GM21717 (cell line): ENCODE data around the gene HRH3.

Source experiments
- ATAC-seq: cut with Tn5 transposase; IDR thresholded peaks from one replicate; pipeline ENCODE4 v1.9.1; 2021; ENCODE audit warnings: mild to moderate bottlenecking, moderate library complexity; ENCODE audit not compliant: unreplicated experiment

Gene HRH3

GRCh38 chr20:62201173-62202082 lies 18.6 kb downstream of the HRH3 start:
- ATAC-seq = no peak

DNA sequence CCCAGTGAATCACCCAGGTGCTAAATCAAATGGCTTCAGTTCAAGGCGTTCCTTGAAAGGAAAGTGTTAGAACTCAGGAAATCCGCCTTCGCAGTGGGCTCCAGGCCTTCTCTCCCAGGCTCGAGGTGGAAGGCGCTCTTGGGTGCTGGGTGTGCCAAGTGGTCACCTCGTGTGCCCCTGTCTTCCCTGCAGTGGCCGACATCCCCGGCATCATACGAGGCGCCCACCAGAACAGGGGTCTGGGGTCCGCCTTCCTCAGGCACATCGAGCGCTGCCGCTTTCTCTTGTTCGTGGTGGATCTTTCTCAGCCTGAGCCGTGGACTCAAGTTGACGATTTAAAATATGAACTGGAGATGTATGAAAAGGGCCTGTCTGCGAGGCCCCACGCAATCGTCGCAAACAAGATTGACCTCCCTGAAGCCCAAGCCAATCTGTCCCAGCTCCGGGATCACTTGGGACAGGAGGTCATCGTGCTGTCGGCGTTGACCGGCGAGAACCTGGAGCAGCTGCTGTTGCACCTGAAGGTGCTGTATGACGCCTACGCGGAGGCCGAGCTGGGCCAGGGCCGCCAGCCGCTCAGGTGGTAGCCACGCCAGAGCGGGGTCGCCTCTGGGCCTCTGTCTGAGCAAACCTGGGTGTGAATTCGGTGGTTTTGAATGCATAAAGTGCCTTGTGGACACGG lies 19.4 kb downstream of the HRH3 start:
- ATAC-seq = no peak

DNA sequence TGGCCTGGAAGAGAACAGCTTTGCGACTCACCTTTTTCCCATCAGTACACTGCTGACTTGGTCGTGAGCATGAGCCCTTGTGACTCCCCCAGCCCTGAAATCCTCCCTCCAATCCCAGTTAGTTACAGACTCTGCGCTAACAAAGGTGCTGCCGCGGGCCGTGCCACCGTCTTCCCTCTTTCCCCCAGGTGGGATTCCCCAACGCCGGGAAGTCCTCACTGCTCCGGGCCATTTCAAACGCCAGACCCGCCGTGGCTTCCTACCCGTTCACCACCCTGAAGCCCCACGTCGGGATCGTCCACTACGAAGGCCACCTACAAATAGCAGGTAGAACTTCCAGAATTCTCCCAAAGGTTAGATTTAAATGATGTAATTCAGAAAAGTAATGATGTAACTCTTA lies 21.1 kb downstream of the HRH3 start:
- no peak for ATAC-seq

DNA sequence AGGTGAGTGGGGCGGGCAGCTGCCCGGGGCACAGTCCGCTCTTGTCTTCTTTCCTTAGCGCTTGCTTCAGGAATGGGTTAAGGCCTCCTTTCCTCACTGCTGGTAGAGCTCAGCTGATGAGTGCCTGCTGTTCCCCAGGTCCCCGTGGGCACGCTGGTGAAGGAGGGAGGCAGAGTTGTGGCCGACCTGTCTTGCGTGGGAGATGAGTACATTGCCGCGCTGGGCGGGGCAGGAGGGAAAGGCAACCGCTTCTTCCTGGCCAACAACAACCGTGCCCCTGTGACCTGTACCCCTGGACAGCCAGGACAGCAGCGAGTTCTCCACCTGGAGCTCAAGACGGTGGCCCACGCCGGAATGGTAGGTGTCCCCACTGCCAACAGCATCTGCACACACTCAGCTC lies 21.6 kb downstream of the HRH3 start:
- no peak for ATAC-seq

DNA sequence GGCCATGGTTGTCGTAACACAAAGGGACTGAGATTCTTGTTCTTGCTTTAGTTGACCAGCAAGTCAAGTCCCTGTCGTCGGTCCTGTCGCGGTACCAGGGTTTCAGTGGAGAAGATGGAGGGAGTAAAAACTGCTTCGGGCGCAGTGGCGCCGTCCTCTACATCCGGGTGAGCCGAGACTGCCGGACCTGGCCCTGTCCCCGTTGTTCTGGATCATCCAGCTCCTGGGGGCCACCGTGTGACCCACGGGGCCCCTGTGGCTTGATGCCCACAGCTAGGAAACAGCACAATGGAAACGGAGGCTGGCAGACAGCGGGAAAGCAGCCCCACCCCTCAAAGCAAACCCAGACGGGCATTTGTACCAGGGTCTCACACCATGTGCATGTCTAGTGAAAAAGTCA lies 22.3 kb downstream of the HRH3 start:
- ATAC-seq = no peak

DNA sequence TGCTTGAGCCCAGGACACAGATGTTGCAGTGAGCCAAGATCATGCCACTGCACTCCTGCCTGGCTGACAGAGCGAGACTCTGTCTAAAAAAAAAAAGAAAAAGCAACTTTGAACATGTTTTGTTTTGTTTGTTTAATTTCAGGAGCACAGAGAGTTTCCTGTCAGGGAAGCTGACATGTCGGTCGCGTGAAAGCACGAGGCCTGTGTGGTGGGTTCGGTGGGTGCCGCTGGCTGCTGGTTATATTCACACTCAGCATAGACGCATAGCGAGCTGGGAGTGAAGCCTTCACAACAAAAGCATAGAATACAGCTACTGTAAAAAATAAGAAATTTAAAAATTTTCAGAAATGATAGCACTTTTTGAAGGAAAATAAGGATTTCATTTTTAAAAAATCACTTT lies 22.8 kb downstream of the HRH3 start:
- ATAC-seq = no peak

- ATAC-seq = no peak
Measured at GRCh38 chr20:62196286-62196685, 23.8 kb downstream of the HRH3 start.

- ATAC-seq = no peak
Measured at GRCh38 chr20:62195736-62196135, 24.3 kb downstream of the HRH3 start.

DNA sequence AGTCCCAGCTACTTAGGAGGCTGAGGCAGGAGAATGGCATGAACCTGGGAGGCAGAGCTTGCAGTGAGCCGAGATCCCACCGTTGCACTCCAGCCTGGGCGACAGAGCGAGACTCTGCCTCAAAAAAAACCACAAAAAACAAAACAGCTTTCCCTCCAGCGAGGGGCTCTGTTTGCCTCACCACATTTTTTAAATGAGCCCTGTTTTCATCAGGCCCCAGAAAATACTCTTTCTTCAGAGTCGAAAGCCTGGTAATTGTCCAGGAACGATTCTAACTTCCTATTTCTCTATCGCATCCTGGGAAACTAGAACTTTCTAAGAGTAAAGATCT lies 25.0 kb downstream of the HRH3 start:
- no peak for ATAC-seq

DNA sequence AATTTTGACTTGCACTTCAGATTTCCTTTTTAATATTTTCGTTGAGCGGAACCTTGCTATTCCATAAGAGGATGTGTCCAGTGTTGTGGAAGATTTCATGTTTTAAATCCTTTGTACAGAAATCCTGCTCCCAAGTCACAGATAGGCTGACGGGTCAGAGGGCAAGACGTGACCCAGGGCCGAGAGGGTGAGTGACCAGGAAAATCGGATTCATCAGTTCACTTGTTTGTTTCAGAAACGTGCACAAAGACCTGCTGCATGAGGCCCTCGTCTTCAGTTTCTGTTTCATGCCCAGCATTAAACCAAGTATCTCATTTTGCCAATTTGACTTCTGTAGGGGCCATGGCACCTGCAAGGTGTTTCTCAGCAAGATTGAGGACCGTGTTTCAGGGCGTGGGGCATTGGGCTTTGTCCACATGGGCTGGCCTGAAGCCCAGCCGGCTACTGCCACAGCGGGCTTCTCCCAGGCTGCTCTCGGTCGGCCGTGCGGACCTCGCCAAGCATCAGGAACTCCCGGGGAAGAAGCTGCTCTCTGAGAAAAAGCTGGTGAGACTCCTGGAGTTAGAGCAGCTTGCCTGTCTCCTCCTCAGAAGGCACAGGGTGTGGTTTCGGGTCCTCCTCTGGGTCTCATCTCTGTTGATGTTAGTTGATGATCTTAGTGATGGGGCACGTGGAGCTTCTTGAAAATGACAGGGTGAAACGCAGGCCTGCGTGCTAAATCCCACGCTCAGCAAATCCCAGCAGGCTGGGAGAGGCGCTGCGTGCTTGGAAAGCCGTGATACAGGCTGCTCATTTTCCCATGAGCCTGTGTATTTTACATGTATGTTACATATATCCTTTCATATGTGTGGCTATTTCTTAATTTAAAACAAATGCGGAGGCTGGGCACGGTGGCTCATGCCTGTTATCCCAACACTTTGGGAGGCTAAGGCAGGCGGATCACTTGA lies 26.7 kb downstream of the HRH3 start:
- ATAC-seq = no peak

DNA sequence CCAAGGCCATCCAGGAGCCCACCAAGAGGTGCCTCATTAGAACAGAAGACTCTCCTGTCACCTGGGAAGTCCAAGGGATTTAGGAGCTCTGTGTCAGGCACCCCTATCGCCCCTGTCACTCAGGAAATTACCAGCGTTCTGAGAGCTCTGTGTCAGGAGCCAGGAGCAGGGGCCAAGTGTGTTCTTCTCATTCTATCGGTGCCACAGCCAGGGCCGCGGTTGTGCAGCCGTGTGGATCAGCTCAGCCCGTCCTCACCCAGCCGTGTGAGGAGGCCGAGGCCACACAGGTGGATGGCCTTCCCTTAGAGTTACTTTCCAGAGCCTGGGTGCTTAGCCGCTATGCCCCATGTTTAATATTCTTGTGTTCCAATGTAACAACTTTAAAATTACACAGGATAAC lies 27.4 kb downstream of the HRH3 start:
- no peak for ATAC-seq

DNA sequence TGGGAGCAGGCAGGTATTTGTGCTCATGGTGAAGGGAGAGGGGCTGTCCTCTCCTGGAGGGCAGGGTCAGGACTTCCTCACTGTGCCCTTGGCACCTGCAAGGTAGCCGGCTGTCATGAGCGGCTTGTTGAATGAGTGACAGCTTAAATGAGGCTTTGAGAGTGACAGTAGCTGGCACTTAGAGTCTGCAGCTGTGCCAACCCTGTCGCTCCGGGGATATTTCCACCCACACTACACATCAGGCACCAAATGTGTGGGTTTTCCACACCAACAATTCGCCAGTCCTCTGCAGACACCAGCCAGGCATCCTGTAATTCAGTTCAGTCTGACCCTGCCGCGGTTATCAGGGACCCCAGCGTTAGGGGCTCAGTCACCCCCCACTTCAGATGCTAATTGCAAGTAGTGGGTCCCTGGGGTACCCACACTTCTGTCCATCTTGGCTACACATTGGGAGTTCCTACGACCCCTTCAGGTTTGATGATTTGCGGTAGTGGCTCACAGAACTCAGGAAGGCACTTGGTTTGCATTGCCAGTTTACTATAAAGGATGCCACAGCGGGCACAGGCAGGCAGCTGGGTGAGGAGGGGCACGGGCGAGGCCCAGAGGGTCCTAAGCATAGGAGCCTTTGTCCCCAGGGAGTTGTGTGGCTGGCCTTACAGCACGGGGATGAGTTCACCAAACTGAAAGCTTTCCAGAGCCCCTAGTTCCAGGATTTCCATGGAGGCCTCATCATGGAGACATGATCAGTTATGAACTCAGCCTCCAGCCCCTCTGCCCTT lies 28.1 kb downstream of the HRH3 start:
- no peak for ATAC-seq

DNA sequence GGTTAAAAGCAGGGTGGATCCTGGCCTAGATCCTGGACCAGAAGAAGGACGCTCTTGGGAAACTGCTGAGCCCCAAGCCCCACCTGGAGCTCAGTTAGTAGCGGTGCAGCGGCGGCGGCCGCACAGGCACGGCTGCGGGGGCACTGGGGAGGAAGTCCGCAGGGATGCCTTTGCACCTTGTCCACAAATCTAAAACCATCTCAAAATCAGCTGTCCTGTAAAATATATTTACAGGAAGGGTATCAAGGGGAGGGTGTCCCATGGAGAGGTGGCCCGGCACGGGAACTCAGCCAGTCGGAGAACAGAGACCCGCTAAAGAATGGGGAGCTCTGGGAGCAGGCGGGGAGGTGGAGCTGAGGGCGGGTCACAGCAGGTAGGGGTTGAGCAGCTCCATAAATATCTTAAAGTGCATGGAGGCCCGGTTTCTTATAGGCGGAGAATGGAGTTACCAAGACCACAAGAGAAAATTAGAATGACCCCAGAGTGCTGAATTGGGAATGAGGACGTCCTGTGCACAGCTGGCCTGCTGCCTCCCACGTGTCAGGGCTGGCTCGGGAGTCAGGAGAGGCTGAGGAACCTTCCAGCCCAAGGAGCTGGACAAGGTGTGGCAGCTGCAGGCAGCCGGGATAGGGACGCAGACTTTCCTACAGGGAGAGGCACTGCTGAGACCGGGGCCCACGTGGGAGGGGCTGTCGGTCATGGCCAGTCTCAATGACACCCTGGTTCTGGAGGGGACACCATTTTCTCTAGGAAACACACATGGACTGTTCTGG lies 29.3 kb downstream of the HRH3 start:
- no peak for ATAC-seq

GRCh38 chr20:62186887-62187866 lies 32.9 kb downstream of the HRH3 start:
- ATAC-seq = no peak

DNA sequence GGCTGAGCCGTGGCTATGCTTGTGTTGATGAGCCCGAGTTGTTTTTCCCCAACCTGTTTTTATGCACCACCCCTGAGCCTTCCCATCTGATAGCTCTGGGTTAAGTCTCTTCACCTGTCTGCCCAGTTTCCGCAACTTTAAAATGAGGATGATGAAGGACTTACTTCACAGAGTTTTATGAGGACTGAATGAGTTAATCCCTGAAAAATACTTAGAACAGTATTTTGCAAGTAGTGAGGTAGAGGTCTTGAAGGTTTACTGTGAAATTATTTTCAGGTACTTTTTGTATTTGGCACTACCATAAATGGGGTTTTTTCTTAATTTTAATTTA lies 34.0 kb downstream of the HRH3 start:
- ATAC-seq = no peak

- ATAC-seq = no peak
Measured at GRCh38 chr20:62183426-62184142, 36.5 kb downstream of the HRH3 start.

DNA sequence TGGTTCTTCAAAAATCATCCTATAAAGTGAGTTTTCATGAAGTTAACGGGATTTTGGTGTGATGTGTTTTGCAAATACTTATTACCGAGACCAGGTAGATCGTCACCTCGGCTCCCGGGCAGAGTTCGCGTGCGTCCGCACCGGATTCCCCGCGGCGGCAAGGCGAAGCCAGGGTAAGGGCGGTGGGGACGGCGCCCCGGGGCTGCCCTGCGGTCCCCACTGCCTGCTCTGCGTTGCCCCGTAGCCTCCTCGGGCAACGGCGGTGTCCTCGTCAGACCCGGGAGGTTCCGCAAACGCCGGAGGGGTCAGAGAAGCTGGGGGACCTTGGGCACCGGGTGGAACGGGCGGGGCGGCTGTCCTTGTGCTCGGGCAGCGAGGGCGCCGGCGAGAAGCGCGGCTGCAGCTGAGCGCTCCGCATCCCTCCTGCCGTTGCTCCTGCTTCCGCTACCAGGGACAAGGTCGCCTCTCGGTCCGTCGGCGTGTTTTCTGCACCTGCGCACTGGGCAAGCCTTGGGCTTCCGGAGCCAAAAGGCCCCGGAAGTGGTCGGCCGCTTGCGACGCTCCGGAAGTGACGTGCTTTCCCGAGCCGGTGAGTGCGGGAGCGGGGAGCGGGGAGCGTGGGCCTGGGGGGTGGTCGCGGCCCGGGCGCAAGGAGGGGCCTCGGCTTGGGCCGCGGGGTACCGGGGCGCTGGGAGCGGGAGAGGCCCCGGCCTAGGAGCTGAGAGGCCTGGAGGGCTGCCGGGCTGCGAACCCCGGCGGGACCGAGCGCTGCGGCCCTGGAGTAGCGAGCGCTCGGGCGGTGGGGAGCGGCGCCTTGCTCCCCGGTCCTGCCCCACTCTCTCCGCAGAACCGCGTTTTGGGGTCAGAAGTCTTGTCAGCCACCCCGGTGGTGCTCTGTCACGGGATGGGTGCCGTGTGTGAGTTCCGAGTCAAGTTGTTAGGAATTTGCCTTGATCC lies 37.3 kb downstream of the HRH3 start, which contains the start of gene MTG2:
Gene MTG2 (plus strand): TSS at position 560 of the 957 bp plus-strand sequence. CDS start 10,393 bp downstream, outside the sequence.
- peak; percentile 89 for ATAC-seq
